Hepatocyte (in vitro differentiated cells): Measurements from ENCODE around the gene RPS15.

ENCODE experiments used
- CTCF ChIP-seq: fragments of 200-600 bp; sonication (generic); IDR thresholded peaks from 2 replicates; pipeline ENCODE4 v1.5.1; 2016; ENCODE audit warnings: antibody characterized with exemption, mild to moderate bottlenecking; ENCODE audit not compliant: poor library complexity
- EZH2 ChIP-seq: fragments of 200-600 bp; sonication (generic); IDR thresholded peaks from 2 replicates; pipeline ENCODE4 v1.6.1; 2016; ENCODE audit warnings: antibody characterized with exemption, mild to moderate bottlenecking, borderline replicate concordance

- no peak for TF ChIP-seq CTCF
- no peak for TF ChIP-seq EZH2
Observed at GRCh38 chr19:1455002-1455335, 16.8 kb downstream of the RPS15 start.
